Measurements from ENCODE around the gene STAM.

The STAM gene

GRCh38 chr10:17676919-17677318 lies 33.0 kb downstream of the STAM start:
- H3K4me1 Mint-ChIP-seq (ENCODE audit: low read depth): peaks cover 33% of the 10 kb centered on the region

DNA sequence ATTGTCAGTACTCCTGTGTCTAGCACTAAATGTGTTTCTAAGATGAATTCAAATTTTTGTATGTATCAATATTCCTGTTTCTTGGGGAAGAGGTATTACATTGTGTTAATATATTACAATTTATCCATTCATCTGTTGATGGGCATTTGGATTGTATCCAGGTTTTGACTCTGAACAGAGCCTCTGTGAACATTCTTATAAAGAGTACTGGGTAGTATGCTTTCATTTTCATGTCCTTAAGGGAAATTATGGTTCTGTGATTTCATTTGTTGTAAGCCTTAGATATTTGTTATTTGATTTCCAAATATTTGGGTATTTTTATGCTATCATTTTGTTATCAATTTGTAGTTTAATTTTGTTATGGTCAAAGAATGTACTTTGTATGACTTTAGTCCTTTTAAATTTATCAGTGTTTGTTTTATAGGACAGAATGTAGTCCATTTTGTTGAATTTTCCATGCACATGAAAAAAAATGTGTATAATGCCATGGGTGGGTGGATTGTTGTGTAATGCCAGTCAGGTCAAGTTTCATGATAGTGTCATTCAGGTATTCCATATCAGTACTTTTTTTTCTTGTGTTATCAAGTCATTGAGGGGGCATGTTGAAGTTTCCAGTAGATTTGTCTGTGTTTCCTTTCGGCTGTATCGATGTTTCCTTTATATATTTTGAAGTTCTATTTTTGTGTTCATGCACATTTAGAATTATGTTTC lies 38.4 kb downstream of the STAM start:
- no peaks in the 10 kb centered on the region for H3K27me3 Mint-ChIP-seq (ENCODE audit: low read depth)
- peak overlapping the region; percentile 17 for H3K27ac Mint-ChIP-seq
- H3K4me3 Mint-ChIP-seq: no peak overlapping the region
- H3K4me1 Mint-ChIP-seq (ENCODE audit: low read depth): peaks cover 35% of the 10 kb centered on the region
- H3K9me3 Mint-ChIP-seq: peaks cover 4% of the 10 kb centered on the region
- H3K36me3 Mint-ChIP-seq (ENCODE audit: low read depth): peaks cover 12% of the 10 kb centered on the region

More at GRCh38 chr10:17676919-17677318, 33.0 kb downstream of the STAM start:
- H3K27ac Mint-ChIP-seq: no peak overlapping the region
- peaks cover 5% of the 10 kb centered on the region for H3K36me3 Mint-ChIP-seq (ENCODE audit: low read depth)
- peaks cover 4% of the 10 kb centered on the region for H3K9me3 Mint-ChIP-seq
- H3K27me3 Mint-ChIP-seq (ENCODE audit: low read depth): no peaks in the 10 kb centered on the region
- no peak overlapping the region for H3K4me3 Mint-ChIP-seq

DNA sequence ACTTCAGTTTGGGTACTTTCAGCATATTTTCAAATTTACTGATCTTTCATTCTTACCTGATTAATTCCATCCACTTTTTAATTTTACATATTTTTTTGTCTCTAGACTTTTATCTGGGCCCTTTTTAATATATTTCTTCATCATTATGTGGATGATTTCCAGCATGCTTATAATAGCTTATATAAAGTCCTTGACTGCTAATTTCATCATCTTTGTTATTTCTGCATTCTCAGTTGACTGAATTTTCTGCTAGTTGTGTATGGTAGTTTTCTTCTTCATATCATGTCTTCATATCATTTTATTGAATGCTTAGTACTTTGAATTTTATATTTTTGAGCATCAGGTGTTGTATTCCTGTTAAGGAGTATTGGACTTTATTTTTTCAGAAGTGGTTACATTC lies 39.6 kb downstream of the STAM start:
- peaks cover 12% of the 10 kb centered on the region for H3K36me3 Mint-ChIP-seq (ENCODE audit: low read depth)
- peaks cover 4% of the 10 kb centered on the region for H3K9me3 Mint-ChIP-seq
- no peak overlapping the region for H3K4me3 Mint-ChIP-seq
- H3K27ac Mint-ChIP-seq: no peak overlapping the region
- no peaks in the 10 kb centered on the region for H3K27me3 Mint-ChIP-seq (ENCODE audit: low read depth)
- H3K4me1 Mint-ChIP-seq (ENCODE audit: low read depth): peaks cover 35% of the 10 kb centered on the region

DNA sequence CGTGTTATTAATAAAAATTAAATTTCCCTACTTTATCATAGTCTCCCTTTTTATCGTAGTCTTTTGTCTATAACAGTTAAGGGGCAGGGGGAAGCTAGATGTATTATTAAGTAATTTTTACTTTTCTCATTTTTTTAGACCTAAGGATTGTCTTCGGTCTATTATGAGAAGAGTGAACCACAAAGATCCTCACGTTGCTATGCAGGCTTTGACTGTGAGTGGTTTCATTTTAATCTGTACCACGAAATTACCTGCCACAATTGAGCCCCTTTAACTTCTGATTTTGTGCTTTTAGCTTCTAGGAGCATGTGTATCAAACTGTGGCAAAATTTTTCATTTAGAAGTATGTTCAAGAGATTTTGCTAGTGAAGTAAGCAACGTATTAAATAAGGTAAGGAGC lies 40.6 kb downstream of the STAM start:
- H3K9me3 Mint-ChIP-seq: no peaks in the 10 kb centered on the region
- no peak overlapping the region for H3K4me3 Mint-ChIP-seq
- H3K27me3 Mint-ChIP-seq (ENCODE audit: low read depth): no peaks in the 10 kb centered on the region
- peaks cover 12% of the 10 kb centered on the region for H3K36me3 Mint-ChIP-seq (ENCODE audit: low read depth)
- peaks cover 28% of the 10 kb centered on the region for H3K4me1 Mint-ChIP-seq (ENCODE audit: low read depth)
- H3K27ac Mint-ChIP-seq: no peak overlapping the region

GRCh38 chr10:17685233-17685840 lies 41.4 kb downstream of the STAM start:
- Mint-ChIP-seq H3K27ac (peak overlapping the region; percentile 62), H3K27me3 (ENCODE audit: low read depth) (no peaks in the 10 kb centered on the region), H3K4me1 (ENCODE audit: low read depth) (peaks cover 24% of the 10 kb centered on the region), H3K9me3 (no peaks in the 10 kb centered on the region), H3K36me3 (ENCODE audit: low read depth) (peaks cover 9% of the 10 kb centered on the region), H3K4me3 (no peak overlapping the region)

- Mint-ChIP-seq H3K4me3 (no peak overlapping the region), H3K4me1 (ENCODE audit: low read depth) (peaks cover 20% of the 10 kb centered on the region), H3K27ac (no peak overlapping the region), H3K9me3 (no peaks in the 10 kb centered on the region), H3K27me3 (ENCODE audit: low read depth) (no peaks in the 10 kb centered on the region), H3K36me3 (ENCODE audit: low read depth) (peaks cover 14% of the 10 kb centered on the region)
Measured at GRCh38 chr10:17687117-17687831, 43.3 kb downstream of the STAM start.

DNA sequence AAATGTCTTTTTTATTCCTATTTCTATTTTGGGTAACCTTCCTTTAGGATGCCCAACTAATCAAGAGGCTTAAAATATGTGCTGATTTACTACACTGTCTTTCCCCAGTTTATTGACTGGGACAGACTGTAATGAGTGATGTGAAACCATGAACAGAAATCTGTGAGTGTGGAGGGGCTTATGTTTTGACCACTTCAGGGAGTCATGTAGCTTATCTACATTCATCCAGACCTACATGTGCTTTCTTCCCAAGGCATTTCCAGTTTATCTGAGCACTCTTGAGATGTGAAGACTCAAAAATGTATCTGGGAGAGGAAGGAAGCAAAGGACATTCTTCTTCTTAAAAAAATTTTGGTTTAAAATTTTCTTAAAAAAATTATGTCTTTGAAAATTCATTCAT lies 45.2 kb downstream of the STAM start:
- no peak overlapping the region for H3K27ac Mint-ChIP-seq
- H3K4me1 Mint-ChIP-seq (ENCODE audit: low read depth): peaks cover 10% of the 10 kb centered on the region
- H3K4me3 Mint-ChIP-seq: no peak overlapping the region

DNA sequence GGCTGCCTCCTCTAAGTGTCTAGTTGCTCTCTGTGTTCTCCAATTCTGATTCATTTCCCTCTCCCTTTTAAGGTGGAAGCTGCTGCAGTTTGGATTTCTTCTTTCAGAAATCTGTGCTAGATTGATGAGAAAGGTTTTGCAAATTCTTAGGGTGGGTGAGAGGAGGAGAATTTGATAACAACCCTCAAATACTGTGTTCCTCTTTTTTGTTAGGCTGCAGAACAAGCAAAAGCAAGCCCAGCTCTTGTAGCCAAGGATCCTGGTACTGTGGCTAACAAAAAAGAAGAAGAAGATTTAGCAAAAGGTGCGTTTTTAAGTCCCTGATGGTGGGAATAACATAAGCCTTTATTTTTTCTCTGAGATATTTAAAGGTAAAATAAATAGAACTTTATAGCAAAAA lies 49.1 kb downstream of the STAM start:
- H3K27ac Mint-ChIP-seq: peak overlapping the region; percentile 7
- H3K4me1 Mint-ChIP-seq (ENCODE audit: low read depth): peaks cover 5% of the 10 kb centered on the region
- no peak overlapping the region for H3K4me3 Mint-ChIP-seq
- peaks cover 17% of the 10 kb centered on the region for H3K36me3 Mint-ChIP-seq (ENCODE audit: low read depth)
- no peaks in the 10 kb centered on the region for H3K9me3 Mint-ChIP-seq
- no peaks in the 10 kb centered on the region for H3K27me3 Mint-ChIP-seq (ENCODE audit: low read depth)

More for the DNA sequence above, 45.2 kb downstream of the STAM start:
- Mint-ChIP-seq H3K9me3 (no peaks in the 10 kb centered on the region), H3K36me3 (ENCODE audit: low read depth) (peaks cover 17% of the 10 kb centered on the region), H3K27me3 (ENCODE audit: low read depth) (no peaks in the 10 kb centered on the region)

GRCh38 chr10:17698696-17699095 lies 54.7 kb downstream of the STAM start:
- no peaks in the 10 kb centered on the region for H3K27me3 Mint-ChIP-seq (ENCODE audit: low read depth)
- no peaks in the 10 kb centered on the region for H3K9me3 Mint-ChIP-seq
- no peak overlapping the region for H3K27ac Mint-ChIP-seq
- peaks cover 16% of the 10 kb centered on the region for H3K36me3 Mint-ChIP-seq (ENCODE audit: low read depth)
- no peaks in the 10 kb centered on the region for H3K4me1 Mint-ChIP-seq (ENCODE audit: low read depth)
- no peak overlapping the region for H3K4me3 Mint-ChIP-seq

GRCh38 chr10:17701301-17701700 lies 57.4 kb downstream of the STAM start:
- no peak overlapping the region for H3K4me3 Mint-ChIP-seq
- no peaks in the 10 kb centered on the region for H3K9me3 Mint-ChIP-seq
- H3K36me3 Mint-ChIP-seq (ENCODE audit: low read depth): peaks cover 10% of the 10 kb centered on the region
- H3K4me1 Mint-ChIP-seq (ENCODE audit: low read depth): no peaks in the 10 kb centered on the region
- no peaks in the 10 kb centered on the region for H3K27me3 Mint-ChIP-seq (ENCODE audit: low read depth)
- no peak overlapping the region for H3K27ac Mint-ChIP-seq

GRCh38 chr10:17703706-17704105 lies 59.8 kb downstream of the STAM start:
- no peak overlapping the region for H3K27ac Mint-ChIP-seq
- peaks cover 6% of the 10 kb centered on the region for H3K36me3 Mint-ChIP-seq (ENCODE audit: low read depth)

GRCh38 chr10:17708821-17709220 lies 64.9 kb downstream of the STAM start:
- Mint-ChIP-seq H3K4me1 (ENCODE audit: low read depth) (no peaks in the 10 kb centered on the region), H3K27ac (no peak overlapping the region), H3K4me3 (no peak overlapping the region), H3K36me3 (ENCODE audit: low read depth) (peaks cover 15% of the 10 kb centered on the region), H3K9me3 (no peaks in the 10 kb centered on the region), H3K27me3 (ENCODE audit: low read depth) (no peaks in the 10 kb centered on the region)

More at GRCh38 chr10:17703706-17704105, 59.8 kb downstream of the STAM start:
- H3K9me3 Mint-ChIP-seq: no peaks in the 10 kb centered on the region
- H3K4me1 Mint-ChIP-seq (ENCODE audit: low read depth): no peaks in the 10 kb centered on the region
- H3K4me3 Mint-ChIP-seq: no peak overlapping the region
- no peaks in the 10 kb centered on the region for H3K27me3 Mint-ChIP-seq (ENCODE audit: low read depth)

- Mint-ChIP-seq H3K4me1 (ENCODE audit: low read depth) (no peaks in the 10 kb centered on the region), H3K27me3 (ENCODE audit: low read depth) (no peaks in the 10 kb centered on the region), H3K36me3 (ENCODE audit: low read depth) (peaks cover 22% of the 10 kb centered on the region), H3K9me3 (no peaks in the 10 kb centered on the region), H3K27ac (no peak overlapping the region), H3K4me3 (no peak overlapping the region)
Measured at GRCh38 chr10:17709492-17709891, 65.5 kb downstream of the STAM start.

GRCh38 chr10:17710181-17710580 lies 66.2 kb downstream of the STAM start:
- Mint-ChIP-seq H3K9me3 (no peaks in the 10 kb centered on the region), H3K27ac (no peak overlapping the region), H3K4me3 (no peak overlapping the region), H3K4me1 (ENCODE audit: low read depth) (no peaks in the 10 kb centered on the region), H3K36me3 (ENCODE audit: low read depth) (peaks cover 26% of the 10 kb centered on the region), H3K27me3 (ENCODE audit: low read depth) (no peaks in the 10 kb centered on the region)

DNA sequence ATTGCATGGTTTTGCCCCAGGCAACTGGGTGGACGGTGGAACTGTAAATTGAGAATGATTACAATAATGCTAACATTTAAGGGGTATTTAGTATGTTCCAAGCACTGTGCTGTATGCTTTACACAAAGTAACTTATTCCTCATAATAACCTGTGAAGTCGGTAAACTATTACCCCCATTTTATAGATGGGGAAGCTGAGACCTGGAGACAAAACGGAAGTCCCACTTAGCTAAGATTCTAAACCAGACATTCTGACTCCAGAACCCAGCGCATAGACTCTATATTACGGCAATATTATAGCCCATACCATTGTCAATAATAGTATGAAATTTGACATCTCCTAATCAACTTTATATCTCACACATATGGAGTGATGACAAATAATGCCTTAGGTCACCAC lies 68.1 kb downstream of the STAM start:
- no peaks in the 10 kb centered on the region for H3K4me1 Mint-ChIP-seq (ENCODE audit: low read depth)
- peaks cover 32% of the 10 kb centered on the region for H3K36me3 Mint-ChIP-seq (ENCODE audit: low read depth)
- no peaks in the 10 kb centered on the region for H3K27me3 Mint-ChIP-seq (ENCODE audit: low read depth)
- H3K4me3 Mint-ChIP-seq: no peak overlapping the region
- H3K9me3 Mint-ChIP-seq: no peaks in the 10 kb centered on the region
- H3K27ac Mint-ChIP-seq: no peak overlapping the region
